Ecto neural progenitor cell (in vitro differentiated cells): ENCODE results near the gene OR2V2.
A peak's percentile ranks its signal among the peaks of the same experiment; 100 is the strongest.
"Not testable (repeated sequence)": the region's sequence is repeated elsewhere in the genome, so short reads cannot be mapped to it uniquely, and the experiment has no call there.

ENCODE experiments used
- DNase-seq: peaks from one replicate; pipeline ENCODE4 v3.0.0-alpha.2; 2018; ENCODE audit warnings: low spot score

The OR2V2 gene, protein sequence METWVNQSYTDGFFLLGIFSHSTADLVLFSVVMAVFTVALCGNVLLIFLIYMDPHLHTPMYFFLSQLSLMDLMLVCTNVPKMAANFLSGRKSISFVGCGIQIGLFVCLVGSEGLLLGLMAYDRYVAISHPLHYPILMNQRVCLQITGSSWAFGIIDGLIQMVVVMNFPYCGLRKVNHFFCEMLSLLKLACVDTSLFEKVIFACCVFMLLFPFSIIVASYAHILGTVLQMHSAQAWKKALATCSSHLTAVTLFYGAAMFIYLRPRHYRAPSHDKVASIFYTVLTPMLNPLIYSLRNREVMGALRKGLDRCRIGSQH

DNA sequence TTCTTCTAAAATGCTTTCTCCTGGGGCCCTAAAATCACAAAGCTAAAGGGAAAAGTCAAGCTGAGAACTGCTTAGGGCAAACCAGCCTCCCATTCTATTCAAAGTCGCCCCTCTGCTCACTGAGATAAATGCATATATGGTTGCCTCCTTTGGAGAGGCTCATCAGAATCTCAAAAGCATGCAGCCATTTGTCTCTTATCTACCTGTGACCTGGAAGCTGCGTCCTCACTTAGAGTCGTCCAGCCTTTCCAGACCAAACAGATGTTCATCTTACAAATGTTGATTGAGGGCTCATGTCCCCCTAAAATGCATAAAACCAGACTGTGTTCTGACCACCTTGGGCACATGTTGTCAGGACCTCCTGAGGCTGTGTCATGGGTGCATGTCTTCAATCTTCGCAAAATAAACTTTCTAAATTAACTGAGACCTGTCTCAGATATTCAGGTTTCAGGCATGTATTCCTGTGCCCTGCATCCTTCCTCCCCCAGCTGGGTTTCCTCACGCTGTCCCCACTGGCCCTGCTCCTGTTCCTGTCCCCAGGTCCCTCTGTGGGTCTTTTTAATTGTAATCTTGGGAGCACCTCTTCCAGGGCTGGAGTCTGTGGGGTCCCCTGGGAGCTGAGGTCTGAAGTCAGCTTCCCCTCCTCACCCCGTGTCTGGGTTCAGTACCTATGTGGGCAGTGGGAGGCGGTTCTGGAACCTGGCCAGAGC is at the start of gene OR2V2:
OR2V2 (plus strand) TSS at position 660 of the 710 bp plus-strand sequence. CDS start 7,357 bp downstream, outside the sequence.
- not testable (repeated sequence) for DNase-seq

DNA sequence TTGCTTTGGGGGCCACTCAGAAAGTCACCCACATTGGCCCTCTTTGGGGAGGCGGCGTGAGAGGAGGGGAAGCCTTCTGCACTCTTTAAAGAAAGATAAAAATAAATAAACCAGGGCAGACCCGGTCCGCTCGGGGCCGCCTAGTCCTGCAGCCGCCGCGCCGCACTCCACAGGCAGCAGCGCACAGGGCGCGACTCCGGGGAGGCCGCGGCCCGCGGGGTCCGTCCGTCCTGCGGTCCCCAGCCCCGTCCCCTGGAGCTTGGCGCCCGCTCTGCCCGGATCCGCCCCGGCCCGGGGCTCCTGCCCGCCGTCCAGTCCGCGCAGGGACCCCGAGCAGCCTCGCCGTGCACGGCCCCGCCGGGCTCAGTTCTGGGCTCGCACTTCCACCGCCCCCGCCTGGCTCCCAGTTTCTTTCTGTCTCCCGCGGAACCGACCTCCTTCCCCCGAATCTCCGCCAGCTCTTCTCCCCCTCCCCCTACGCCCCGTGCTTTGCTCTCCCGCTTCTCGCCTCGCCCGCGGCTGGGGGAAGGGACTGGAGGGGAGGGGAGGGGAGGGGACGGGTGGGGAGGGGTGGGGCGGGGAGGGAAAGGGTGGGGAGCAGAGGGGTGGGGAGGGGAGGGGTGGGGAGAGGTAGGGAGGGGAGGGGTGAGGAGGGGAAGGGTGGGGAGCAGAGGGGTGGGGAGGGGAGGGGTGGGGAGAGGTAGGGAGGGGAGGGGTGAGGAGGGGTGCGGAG is 49.5 kb upstream of the OR2V2 start:
- DNase-seq: not testable (repeated sequence)

DNA sequence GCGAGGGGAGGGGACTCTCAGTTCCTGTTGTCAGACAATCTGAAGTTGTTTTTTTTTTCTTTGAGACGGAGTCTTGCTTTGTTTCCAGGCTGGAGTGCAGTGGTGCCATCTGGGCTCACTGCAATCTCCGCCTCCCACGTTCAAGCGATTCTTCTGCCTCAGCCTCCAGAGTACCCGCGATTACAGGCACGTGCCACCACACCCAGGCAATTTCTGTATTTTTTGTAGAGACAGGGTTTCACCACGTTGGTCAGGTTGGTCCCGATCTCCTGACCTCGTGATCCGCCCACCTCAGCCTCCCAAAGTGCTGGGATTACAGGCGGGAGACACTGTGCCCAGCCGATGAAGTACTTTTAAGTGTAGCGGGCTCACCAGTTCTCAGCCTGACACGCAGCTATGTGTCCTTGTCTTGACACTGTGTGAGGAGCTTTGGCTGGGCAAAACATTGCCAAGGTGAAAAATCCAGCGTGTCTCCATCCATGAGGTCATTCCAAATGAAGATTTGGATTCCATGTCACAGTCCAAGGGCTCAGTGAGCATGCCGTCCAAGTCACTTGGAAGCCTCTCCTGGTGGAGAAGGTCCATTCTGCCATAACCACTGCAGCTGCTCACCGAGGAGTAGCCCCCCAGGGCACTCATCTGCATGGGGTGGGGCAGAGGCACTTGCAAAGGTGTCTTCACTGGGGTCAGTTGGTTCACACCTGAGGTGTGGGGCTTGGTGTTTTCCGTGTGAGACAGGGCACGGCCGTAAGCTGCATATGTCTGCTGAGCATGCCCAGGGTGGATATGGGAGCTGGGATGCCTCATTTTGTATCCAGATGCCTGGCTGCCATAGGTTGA is 48.4 kb upstream of the OR2V2 start:
- no peak for DNase-seq

DNA sequence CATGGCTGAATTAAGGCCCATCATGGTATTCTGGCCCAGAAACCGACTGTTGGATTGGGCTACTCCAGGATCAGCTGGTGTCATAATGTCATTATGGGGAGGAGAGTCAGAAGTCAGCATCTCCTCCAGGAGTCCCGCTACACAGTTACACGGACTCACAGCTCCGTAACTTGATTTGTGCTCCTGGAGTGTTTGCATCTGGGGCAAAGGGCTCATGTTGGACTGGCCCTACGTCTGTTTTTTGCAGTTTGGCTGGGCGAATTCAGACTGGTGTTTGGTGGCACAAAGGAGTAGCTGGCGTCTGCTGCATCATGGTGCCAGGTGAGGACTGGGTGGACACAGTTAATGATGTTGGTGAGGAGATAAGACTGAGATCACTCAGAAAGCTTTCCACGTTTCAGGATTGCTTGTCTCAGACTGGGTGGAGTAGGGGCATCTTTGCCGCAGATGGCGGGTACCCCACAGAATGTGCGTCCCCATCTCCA is 47.7 kb upstream of the OR2V2 start:
- DNase-seq: no peak

DNA sequence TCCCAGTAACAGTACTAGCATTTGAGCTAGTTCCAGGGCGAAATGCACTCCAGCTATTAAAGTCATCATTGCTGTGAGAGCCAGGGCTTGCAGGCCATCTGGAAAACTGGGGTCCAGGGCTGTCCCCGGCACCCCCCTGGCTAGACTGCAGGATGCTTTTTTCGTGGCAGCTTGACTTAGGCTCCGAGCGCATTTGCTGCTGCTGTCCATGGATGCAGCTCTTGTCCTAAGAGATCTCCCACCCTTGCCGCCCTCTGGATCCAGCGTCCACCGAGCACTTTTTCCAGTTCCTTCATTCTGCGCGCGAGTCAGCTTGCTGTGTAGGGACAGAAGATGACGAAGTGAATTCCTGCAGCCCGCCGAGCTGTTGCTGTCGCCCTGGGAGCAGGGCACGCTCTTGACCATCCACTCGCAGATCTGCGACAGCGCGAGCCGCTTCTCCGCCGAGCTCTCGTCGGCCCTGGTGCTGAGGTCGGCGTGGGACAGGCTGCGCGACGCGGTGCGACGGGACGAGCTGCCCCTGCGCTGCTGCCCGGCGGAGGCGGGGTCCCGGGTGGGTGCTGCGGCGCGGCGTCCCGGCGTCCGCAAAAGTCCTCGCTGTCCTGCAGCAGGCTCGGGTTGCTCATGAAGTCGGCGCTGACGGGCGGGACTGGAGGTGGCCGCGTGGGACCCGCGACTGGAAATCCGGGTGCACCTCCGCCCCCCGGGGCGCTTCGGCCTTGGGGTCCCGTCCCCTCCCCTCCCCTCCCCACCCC is 47.1 kb upstream of the OR2V2 start:
- DNase-seq: peak; percentile 68

DNA sequence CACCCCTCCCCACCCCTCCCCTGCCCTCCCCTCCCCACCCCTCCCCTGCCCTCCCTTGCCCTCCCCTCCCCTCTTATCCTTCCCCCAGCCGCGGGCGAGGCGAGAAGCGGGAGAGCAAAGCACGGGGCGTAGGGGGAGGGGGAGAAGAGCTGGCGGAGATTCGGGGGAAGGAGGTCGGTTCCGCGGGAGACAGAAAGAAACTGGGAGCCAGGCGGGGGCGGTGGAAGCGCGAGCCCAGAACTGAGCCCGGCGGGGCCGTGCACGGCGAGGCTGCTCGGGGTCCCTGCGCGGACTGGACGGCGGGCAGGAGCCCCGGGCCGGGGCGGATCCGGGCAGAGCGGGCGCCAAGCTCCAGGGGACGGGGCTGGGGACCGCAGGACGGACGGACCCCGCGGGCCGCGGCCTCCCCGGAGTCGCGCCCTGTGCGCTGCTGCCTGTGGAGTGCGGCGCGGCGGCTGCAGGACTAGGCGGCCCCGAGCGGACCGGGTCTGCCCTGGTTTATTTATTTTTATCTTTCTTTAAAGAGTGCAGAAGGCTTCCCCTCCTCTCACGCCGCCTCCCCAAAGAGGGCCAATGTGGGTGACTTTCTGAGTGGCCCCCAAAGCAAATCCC is 46.2 kb upstream of the OR2V2 start:
- not testable (repeated sequence) for DNase-seq

DNA sequence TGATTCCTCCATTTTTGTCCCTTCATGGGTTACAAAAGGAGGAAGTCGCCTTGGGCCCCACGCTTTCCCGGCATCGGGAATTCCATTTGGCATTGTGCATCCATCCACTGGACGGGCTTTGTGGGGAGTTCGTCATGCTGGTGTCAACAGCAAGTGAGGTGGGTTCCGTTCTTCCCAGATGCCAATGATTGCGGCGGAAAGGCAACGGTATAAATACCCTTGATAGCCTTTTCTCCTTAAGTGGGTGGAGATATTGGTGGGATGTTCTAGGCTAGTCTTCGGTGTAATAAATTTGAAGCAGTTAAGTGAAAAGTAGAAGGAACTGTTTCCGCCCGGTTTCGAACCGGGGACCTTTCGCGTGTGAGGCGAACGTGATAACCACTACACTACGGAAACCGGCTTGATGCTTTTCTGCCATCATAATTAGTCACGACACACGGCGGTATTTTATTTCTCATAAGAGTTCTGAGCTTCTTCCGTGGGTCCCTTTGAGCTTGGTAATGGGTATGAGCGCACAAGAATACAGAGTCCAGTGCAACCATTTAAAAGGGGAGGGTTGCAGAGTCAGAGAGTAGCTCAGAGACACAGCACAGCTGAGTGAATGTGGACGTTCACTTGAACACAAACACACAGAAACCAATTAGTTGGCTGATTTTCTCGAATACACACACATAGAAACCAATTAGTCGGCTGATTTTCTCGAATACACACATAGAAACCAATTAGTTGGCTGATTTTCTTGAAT is 45.3 kb upstream of the OR2V2 start:
- DNase-seq: not testable (repeated sequence)

DNA sequence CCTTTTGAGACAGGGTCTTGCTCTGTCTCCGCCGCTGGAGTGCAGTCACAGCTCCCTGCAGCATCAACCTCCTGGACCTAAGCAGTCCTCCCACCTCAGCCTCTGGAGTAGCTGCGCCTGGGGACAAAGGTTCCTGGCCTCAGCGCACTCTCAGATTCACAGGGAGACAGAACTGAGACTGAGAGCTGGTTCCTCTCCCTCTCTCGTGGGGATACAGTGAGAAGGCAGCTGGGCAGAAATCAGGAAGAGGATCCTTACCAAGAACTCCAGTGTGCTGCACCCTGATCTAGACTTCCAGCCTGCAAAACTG is 43.2 kb upstream of the OR2V2 start:
- not testable (repeated sequence) for DNase-seq

DNA sequence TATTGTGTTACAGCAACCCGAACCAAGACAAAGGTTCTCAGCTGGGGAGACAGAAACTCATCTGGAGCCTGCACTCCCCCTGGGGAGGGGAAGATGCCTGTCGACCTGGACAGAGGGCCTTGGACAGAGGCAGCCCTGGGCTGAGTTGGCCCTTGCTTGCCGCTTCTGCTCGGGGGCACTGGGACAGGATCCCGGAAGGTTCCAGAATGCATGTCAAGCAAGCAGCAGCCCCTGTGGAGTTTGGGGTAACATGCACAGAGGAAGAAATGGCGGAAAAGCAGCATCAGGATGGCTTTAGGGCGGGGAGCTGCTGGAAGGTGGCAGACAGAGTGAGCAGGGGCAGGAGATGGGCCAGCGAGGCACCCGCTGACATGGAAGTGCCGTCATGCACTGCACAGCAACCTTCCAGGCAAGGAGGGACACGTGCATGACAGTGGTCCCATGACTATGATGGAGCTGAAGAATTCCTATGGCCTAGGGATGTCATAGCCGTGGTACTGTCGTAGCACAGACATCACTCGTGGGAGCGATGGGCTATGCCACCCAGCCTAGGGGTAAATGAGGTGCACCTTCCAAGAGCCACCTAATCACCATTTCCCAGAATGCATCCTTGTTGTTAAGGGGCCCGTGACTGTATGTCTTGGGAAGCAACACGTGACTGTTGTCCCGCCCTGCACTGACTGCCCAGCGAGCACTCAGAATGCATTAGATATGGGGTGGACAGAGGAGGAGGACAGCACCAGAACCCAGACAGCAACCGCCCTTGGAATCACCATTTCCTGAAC is 42.6 kb upstream of the OR2V2 start:
- not testable (repeated sequence) for DNase-seq

DNA sequence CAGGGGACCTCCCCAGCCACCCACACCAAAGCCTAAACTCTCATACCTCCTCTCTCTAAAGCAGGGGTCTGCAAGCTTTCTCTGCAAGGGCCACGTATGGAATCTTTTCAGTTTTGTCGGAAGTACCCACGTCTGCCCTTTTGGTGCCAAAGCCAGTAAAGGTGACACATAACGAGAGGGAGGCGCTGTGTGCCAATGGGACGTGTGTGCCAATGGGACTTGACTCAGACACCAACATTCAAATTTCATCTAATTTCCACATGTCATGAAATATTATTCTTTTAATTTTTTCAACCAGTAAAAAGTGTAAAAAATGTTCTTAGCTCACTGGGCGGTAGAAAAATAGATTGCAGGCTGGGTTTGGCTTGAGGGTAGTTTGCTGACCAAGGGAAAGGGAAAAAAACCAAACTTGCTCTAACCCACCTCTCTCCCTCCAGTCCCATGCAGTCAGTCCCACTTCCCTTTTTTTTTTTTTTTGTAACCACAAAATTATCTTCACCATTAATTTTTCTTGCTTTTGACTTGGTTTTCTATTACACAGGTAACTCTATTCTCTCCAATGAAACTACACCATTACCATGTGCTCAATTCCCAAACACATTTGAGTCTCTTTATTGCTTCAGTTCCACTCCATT is 41.9 kb upstream of the OR2V2 start:
- no peak for DNase-seq

DNA sequence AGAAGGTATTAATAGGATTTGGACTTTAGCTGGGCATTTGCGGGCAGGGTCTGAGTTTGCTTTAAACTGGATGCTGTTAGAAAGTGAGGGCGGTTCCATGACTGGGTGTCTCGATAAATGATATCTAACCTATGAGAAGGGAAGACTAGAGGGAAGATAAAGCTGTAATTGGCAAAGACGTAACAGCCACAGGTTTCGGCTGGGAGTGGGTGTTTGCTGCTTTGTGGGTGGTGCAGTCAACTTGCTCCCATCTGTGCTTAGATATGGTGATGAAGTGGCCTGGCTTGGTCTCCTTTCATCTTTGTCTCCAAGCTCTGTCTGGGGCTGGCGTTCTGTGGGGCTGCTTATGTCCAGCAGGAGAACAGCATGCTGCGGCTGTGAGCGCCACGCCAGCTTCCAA is 39.7 kb upstream of the OR2V2 start:
- no peak for DNase-seq

DNA sequence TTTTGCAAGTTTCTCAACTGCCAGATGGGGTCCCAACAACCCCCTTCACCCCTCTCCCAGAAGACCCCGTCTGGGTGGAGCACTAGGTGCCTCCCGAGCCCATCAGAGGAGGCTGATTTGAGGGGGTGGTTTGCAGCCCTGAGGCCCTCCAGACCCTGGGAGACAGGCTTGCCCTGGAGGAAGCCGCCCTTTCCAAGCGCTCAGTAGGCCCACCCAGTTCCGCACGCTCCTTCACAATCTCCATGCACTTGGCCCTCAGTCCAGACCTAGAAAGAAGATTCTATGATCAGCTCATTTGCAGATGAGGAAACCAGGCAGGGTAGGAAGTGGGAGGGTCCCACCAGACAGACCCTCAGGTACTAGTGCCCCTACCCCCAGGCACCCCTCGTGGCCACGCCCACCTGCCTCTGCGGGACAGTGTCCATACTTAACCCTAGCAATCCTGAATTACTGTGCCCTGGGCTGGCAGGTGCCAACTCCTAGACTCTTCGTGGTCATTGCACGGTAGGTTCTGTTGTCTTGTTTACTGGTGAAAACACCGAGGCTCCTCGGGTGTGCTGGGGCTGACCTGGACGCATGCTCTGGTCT is 38.7 kb upstream of the OR2V2 start:
- DNase-seq: no peak

DNA sequence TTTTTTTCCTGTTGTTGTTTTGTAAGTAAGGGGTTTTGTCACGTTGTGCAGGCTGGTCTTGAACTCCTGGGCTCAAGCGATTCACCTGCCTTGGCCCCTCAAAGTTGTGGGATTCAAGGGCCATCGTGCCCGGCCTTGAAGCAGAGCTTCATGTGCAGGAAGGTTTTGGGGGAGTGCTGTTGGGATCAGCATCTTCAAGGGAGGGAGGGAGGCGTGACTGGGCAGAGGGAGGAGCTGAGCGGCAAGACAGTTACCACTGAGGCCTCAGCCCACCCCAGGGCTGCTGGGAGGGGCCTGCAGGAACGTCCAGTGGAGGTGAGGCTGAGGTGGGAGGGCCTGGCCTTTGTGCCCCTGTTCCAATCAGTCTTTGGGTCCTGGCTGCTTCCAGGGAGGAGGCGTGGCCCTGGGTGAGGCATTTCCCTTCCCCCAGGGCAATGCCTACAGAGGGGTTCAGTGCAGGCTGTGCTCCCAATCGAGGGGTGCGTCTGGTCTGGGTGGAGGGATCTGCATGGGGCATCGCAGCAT is 37.8 kb upstream of the OR2V2 start:
- DNase-seq: no peak

DNA sequence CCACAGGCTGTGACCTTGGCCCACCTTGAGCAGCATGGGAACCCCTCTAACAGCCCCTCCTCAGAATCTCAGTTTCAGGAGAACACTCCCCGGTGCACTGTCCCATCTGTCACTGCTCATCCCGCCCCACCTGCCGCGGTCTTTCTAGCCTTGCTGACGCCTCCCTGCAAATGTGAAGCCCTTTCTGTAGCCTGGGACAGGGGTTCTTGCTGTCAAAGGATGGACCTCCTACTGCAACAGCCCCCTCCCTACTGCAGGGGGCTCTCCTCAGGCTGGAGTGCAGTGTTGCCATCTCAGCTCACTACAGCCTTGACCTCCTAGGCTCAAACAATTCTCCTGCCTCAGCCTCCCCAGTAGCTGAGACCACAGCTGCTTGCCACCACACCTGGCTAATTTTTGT is 36.4 kb upstream of the OR2V2 start:
- DNase-seq: no peak

DNA sequence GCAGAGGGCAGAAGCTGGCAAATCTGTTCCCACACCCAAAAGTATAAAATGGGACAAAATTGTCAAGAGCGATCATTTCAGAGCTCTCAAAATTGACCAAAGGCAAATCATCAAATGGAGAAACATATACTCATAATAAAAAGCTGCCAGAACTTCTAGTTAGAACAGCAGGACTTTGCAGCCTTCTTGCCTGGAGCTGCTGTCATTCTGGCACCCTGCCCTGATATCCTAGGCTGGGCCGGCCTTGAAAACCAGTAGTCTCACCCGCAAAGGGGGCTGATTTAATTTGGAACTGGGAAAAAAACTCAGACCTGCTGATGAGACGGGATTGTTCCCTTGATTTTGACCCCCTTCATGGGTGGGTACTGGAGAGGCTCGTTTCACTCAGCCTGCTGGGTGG is 34.9 kb upstream of the OR2V2 start:
- DNase-seq: no peak

DNA sequence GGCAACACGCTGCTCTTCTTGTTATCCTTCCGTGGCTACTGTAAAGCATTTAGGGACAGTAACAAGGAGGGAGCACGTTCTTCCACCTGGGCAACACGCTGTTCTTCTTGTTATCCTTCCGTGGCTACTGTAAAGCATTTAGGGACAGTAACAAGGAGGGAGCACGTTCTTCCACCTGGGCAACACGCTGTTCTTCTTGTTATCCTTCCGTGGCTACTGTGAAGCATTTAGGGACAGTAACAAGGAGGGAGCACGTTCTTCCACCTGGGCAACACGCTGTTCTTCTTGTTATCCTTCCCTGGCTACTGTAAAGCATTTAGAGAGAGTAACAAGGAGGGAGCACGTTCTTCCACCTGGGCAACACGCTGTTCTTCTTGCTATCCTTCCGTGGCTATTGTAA is 33.8 kb upstream of the OR2V2 start:
- not testable (repeated sequence) for DNase-seq

DNA sequence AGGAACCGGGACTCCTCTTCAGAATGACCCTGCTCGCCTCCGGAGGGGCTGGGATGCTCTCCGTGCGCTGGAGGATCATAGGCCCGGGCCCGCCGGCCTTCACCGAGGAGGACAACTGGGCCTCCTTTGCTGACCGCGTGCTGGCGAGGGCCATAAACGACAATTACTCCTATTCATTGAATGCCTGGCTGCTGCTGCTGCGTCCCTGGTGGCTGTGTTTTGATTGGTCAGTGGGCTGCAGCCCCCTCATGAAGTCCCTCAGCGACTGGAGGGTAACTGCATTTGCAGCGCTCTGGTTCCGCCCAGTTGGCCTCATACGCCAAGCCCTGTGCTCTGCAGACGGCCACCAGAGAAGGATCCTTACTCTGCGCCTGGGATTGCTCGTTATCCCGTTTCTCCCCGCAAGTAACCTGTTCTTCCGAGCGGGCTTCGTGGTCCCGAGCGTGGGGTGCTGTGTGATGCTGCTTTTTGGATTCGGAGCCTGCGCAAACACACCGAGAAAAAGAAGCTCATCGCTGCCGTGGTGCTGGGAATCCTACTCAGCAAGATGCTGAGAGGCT is 33.0 kb upstream of the OR2V2 start:
- DNase-seq: no peak
